ENCODE data around the gene SMARCD2. TPM values are rescaled to one million over a fixed set of nuclear protein-coding genes. Genes with fewer than 3 reads are reported as not detected.

Gene SMARCD2
- total and polyA plus RNA-seq, 2 donors (not counting 1 experiment from before 2014, with no cell fraction given), result 51.1 to 87.0 TPM

- no peaks in the 10 kb centered on the region for H4K20me1 ChIP-seq (ENCODE audit: control insufficient read depth, extremely low read depth, insufficient read depth, low read length)
- no peak overlapping the region for H3K4me2 ChIP-seq (ENCODE audit: extremely low read depth, insufficient read depth, low read length)
- H2AFZ ChIP-seq (ENCODE audit: low read length), result no peak overlapping the region
- H3K79me2 ChIP-seq (ENCODE audit: control insufficient read depth, insufficient read depth, low read length), result peaks cover 25% of the 10 kb centered on the region
- no peaks in the 10 kb centered on the region for H3K27me3 ChIP-seq (ENCODE audit: control insufficient read depth, insufficient read depth, low read length)
- H3K9me3 ChIP-seq (ENCODE audit: control insufficient read depth, insufficient read depth, low read depth, low read length), result no peaks in the 10 kb centered on the region
- H3K36me3 ChIP-seq (ENCODE audit: control insufficient read depth, insufficient read depth, low read length), result peaks cover 51% of the 10 kb centered on the region
- peaks cover 5% of the 10 kb centered on the region for H3K4me1 ChIP-seq (ENCODE audit: control insufficient read depth, extremely low read depth, insufficient read depth, low read length)
- no peak overlapping the region for H3K27ac ChIP-seq (ENCODE audit: insufficient read depth, low read length)
- no peak overlapping the region for H3K4me3 ChIP-seq (replicated peaks in 1 of 4; ENCODE audit: control extremely low read depth in 1 of 4, insufficient read depth in 1 of 4, low read depth in 3 of 4, low read length in 4 of 4)
- TF ChIP-seq, protein P1, sequence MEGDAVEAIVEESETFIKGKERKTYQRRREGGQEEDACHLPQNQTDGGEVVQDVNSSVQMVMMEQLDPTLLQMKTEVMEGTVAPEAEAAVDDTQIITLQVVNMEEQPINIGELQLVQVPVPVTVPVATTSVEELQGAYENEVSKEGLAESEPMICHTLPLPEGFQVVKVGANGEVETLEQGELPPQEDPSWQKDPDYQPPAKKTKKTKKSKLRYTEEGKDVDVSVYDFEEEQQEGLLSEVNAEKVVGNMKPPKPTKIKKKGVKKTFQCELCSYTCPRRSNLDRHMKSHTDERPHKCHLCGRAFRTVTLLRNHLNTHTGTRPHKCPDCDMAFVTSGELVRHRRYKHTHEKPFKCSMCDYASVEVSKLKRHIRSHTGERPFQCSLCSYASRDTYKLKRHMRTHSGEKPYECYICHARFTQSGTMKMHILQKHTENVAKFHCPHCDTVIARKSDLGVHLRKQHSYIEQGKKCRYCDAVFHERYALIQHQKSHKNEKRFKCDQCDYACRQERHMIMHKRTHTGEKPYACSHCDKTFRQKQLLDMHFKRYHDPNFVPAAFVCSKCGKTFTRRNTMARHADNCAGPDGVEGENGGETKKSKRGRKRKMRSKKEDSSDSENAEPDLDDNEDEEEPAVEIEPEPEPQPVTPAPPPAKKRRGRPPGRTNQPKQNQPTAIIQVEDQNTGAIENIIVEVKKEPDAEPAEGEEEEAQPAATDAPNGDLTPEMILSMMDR (conservative IDR thresholded peaks at IDR 0.05 in 1 of 2, IDR thresholded peaks at IDR 0.05 in 1 of 2; ENCODE audit: low read depth in 1 of 2, low read length in 2 of 2), result no peak
- TF ChIP-seq EZH2 (IDR thresholded peaks at IDR 0.05; ENCODE audit: low read length, missing control alignments), result no peak
- no peak overlapping the region for H3K9ac ChIP-seq (ENCODE audit: insufficient read depth, low read length)
- no peak for DNase-seq (ENCODE audit: low read depth in 2 of 2)
Measured at GRCh38 chr17:63821804-63822203, 20.7 kb downstream of the SMARCD2 start.

DNA sequence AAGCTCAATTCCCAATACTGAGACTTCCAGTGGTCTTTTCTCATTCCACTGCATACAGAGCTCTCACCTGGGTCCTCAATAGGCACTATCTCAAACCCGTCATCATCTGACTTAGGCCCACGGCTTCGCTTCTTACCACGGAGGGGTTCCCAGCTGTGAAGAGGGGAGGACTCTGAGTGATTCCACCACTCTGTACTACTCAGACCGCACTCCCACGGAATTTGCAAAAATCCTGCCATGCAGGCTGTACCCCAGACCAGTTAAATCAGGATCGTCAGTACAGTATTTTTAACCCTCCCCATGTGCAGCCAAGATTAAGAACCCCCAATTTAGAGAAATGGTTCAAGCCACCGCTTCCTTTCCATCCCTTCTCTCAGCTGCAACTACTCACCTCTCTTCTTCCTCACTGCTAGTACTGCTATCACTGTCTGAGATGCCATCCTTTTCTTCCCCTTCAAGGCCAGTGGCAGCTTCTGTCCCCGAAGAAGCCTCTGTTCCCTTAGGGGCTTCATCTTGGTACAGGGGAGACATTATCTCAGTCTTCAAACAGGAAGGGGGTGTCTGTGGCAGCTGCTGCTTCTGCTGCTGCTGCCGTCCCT, 21.4 kb downstream of the SMARCD2 start:
- DNase-seq (ENCODE audit: low read depth in 2 of 2), result no peak
- no peaks in the 10 kb centered on the region for H3K9me3 ChIP-seq (ENCODE audit: control insufficient read depth, insufficient read depth, low read depth, low read length)
- TF ChIP-seq, protein P1 (conservative IDR thresholded peaks at IDR 0.05 in 1 of 2, IDR thresholded peaks at IDR 0.05 in 1 of 2; ENCODE audit: low read depth in 1 of 2, low read length in 2 of 2), result no peak
- TF ChIP-seq EZH2 (IDR thresholded peaks at IDR 0.05; ENCODE audit: low read length, missing control alignments), result no peak
- H3K4me1 ChIP-seq (ENCODE audit: control insufficient read depth, extremely low read depth, insufficient read depth, low read length), result peaks cover 5% of the 10 kb centered on the region
- peaks cover 21% of the 10 kb centered on the region for H3K79me2 ChIP-seq (ENCODE audit: control insufficient read depth, insufficient read depth, low read length)
- no peak overlapping the region for H2AFZ ChIP-seq (ENCODE audit: low read length)
- H3K36me3 ChIP-seq (ENCODE audit: control insufficient read depth, insufficient read depth, low read length), result peaks cover 52% of the 10 kb centered on the region
- no peaks in the 10 kb centered on the region for H3K27me3 ChIP-seq (ENCODE audit: control insufficient read depth, insufficient read depth, low read length)
- no peak overlapping the region for H3K27ac ChIP-seq (ENCODE audit: insufficient read depth, low read length)
- no peak overlapping the region for H3K9ac ChIP-seq (ENCODE audit: insufficient read depth, low read length)
- no peak overlapping the region for H3K4me2 ChIP-seq (ENCODE audit: extremely low read depth, insufficient read depth, low read length)
- H4K20me1 ChIP-seq (ENCODE audit: control insufficient read depth, extremely low read depth, insufficient read depth, low read length), result no peaks in the 10 kb centered on the region
- no peak overlapping the region for H3K4me3 ChIP-seq (replicated peaks in 1 of 4; ENCODE audit: control extremely low read depth in 1 of 4, insufficient read depth in 1 of 4, low read depth in 3 of 4, low read length in 4 of 4)

- TF ChIP-seq, protein P1 (conservative IDR thresholded peaks at IDR 0.05 in 1 of 2, IDR thresholded peaks at IDR 0.05 in 1 of 2; ENCODE audit: low read depth in 1 of 2, low read length in 2 of 2), result no peak
- no peak for TF ChIP-seq EZH2 (IDR thresholded peaks at IDR 0.05; ENCODE audit: low read length, missing control alignments)
Measured at GRCh38 chr17:63819585-63820537, 22.6 kb downstream of the SMARCD2 start.

More at GRCh38 chr17:63819585-63820537, 22.6 kb downstream of the SMARCD2 start:
- Histone ChIP-seq H2AFZ (ENCODE audit: low read length) (no peak overlapping the region), H3K9me3 (ENCODE audit: control insufficient read depth, insufficient read depth, low read depth, low read length) (no peaks in the 10 kb centered on the region), H3K4me1 (ENCODE audit: control insufficient read depth, extremely low read depth, insufficient read depth, low read length) (no peaks in the 10 kb centered on the region), H3K79me2 (ENCODE audit: control insufficient read depth, insufficient read depth, low read length) (peaks cover 9% of the 10 kb centered on the region), H3K36me3 (ENCODE audit: control insufficient read depth, insufficient read depth, low read length) (peaks cover 51% of the 10 kb centered on the region), H3K4me3 (replicated peaks in 1 of 4; ENCODE audit: control extremely low read depth in 1 of 4, insufficient read depth in 1 of 4, low read depth in 3 of 4, low read length in 4 of 4) (no peak overlapping the region), H3K4me2 (ENCODE audit: extremely low read depth, insufficient read depth, low read length) (no peak overlapping the region), H3K9ac (ENCODE audit: insufficient read depth, low read length) (no peak overlapping the region), H3K27me3 (ENCODE audit: control insufficient read depth, insufficient read depth, low read length) (no peaks in the 10 kb centered on the region), H4K20me1 (ENCODE audit: control insufficient read depth, extremely low read depth, insufficient read depth, low read length) (no peaks in the 10 kb centered on the region), H3K27ac (ENCODE audit: insufficient read depth, low read length) (no peak overlapping the region)
- no peak for DNase-seq (ENCODE audit: low read depth in 2 of 2)
